ENCODE results near the gene C2CD2. TPM values are rescaled to one million over a fixed set of nuclear protein-coding genes. Genes with fewer than 3 reads are reported as not detected.

The C2CD2 gene
- total and polyA plus RNA-seq, 2 of the 4 experiments (the other 2 are of a cell fraction), result 15.6 to 25.3 TPM

- CTCF ChIA-PET, result no interaction called here
- H2BK15ac ChIP-seq (ENCODE audit: low read depth, low read length), result no peak overlapping the region
- in situ Hi-C loops (cut with MboI; ENCODE audit: low sequenced_read_pairs), result no loop called here
These were observed 58.0 kb downstream of the C2CD2 start for GRCh38 chr21:41895643-41896493.

More at GRCh38 chr21:41895643-41896493, 58.0 kb downstream of the C2CD2 start:
- H3K9me1 ChIP-seq (ENCODE audit: insufficient read depth, low read length), result peaks cover 17% of the 10 kb centered on the region
- H2AFZ ChIP-seq (replicated peaks; ENCODE audit: low read length, poor library complexity), result no peak overlapping the region
- BruUV-seq (replicated peaks), result no TSS peak
- no peaks in the 10 kb centered on the region for H3K27me3 ChIP-seq (ENCODE audit: control insufficient read depth, insufficient read depth, low read length)
- H3K79me1 ChIP-seq (ENCODE audit: low read depth in 1 of 2, low read length in 2 of 2), result peaks cover 4 to 7% of the 10 kb centered on the region in 2 experiments; a peak in 2 of 4 replicates
- H2AK9ac ChIP-seq (replicated peaks; ENCODE audit: low read depth, low read length, poor library complexity), result no peak overlapping the region
- no peak overlapping the region for H3K14ac ChIP-seq (replicated peaks; ENCODE audit: low read depth, low read length)
- POLR2A ChIA-PET (ENCODE audit: unreplicated experiment), result no interaction called here
- H2BK120ac ChIP-seq (ENCODE audit: low read depth, low read length), result peak overlapping the region; percentile 16
- H2BK20ac ChIP-seq (ENCODE audit: low read depth, low read length), result no peak overlapping the region
- H4K5ac ChIP-seq (ENCODE audit: low read depth, low read length), result no peak overlapping the region
- TF ChIP-seq CEBPB (IDR thresholded peaks at IDR 0.05; ENCODE audit: low read depth, low read length) (0 out of 2 replicates have a peak, but pooled peaks have one; percentile 4), CHD1 (IDR thresholded peaks at IDR 0.05; ENCODE audit: low read depth, low read length) (no peak), RCOR1 (IDR thresholded peaks at IDR 0.05; ENCODE audit: insufficient replicate concordance, low read length) (no peak), NFE2L2 (IDR thresholded peaks at IDR 0.05; ENCODE audit: low read depth, low read length) (no peak), MAZ (IDR thresholded peaks at IDR 0.05; ENCODE audit: borderline replicate concordance, low read depth, low read length) (no peak)
- no peak overlapping the region for H4K91ac ChIP-seq (ENCODE audit: insufficient read depth, low read depth, low read length)
- H3K4me1 ChIP-seq (ENCODE audit: control insufficient read depth, insufficient read depth, low read length), result peaks cover 14% of the 10 kb centered on the region
- H3K27ac ChIP-seq (ENCODE audit: insufficient read depth, low read length), result peak overlapping the region; percentile 28; the same call in 1 of the 2 replicates
- H3K18ac ChIP-seq (ENCODE audit: low read depth, low read length), result peak overlapping the region; percentile 2; the same call in 1 of the 2 replicates
- intact Hi-C loops (cut with micrococcal nuclease), result no loop called here
- peak overlapping the region; percentile 31 for H3K4ac ChIP-seq (ENCODE audit: low read depth, low read length)
- peak; percentile 18 for DNase-seq
- no peak overlapping the region for H3K56ac ChIP-seq (ENCODE audit: extremely low read depth, insufficient read depth, low read length)
- peaks cover 19% of the 10 kb centered on the region for H3K36me3 ChIP-seq (ENCODE audit: control insufficient read depth, insufficient read depth, low read length)
- no peak overlapping the region for H4K8ac ChIP-seq (ENCODE audit: low read depth in 2 of 2, low read length in 2 of 2)
- WGBS, 2 experiments (ENCODE audit: extremely low coverage in 2 of 2, insufficient read length in 1 of 2), result 71% methylated on average over 6 of the region's 22 CpGs; no CpG with 5 or more reads in 1 of the 2 experiments
- peaks cover 11% of the 10 kb centered on the region for H4K20me1 ChIP-seq (ENCODE audit: insufficient read depth, low read length)
- H3K4me2 ChIP-seq (ENCODE audit: low read depth, low read length), result peak overlapping the region; percentile 10; the same call in 1 of the 2 replicates
- ATAC-seq (ENCODE audit: low read depth), result no peak; the same call in 1 of the 2 replicates
- no peak overlapping the region for H3K4me3 ChIP-seq (ENCODE audit: insufficient read depth, low read depth, low read length)
- dilution Hi-C loops (cut with HindIII; ENCODE audit: low sequenced_read_pairs, unreplicated experiment), result no loop called here
- H3K9ac ChIP-seq (ENCODE audit: low read depth, low read length), result no peak overlapping the region
- H3K9me3 ChIP-seq (ENCODE audit: control insufficient read depth, insufficient read depth, low read length), result no peaks in the 10 kb centered on the region
- peak overlapping the region; percentile 54; the same call in 1 of the 2 replicates for H2AK5ac ChIP-seq (ENCODE audit: low read depth, low read length)
- H3K23ac ChIP-seq (ENCODE audit: low read depth, low read length), result no peak overlapping the region
- H2BK5ac ChIP-seq (ENCODE audit: low read depth, low read length, poor library complexity, severe bottlenecking), result peak overlapping the region; percentile 5
